ENCODE measurements around the gene SLC26A5.
"Not testable (repeated sequence)": the region's sequence is repeated elsewhere in the genome, so short reads cannot be mapped to it uniquely, and the experiment has no call there.

SLC26A5 gene

DNA sequence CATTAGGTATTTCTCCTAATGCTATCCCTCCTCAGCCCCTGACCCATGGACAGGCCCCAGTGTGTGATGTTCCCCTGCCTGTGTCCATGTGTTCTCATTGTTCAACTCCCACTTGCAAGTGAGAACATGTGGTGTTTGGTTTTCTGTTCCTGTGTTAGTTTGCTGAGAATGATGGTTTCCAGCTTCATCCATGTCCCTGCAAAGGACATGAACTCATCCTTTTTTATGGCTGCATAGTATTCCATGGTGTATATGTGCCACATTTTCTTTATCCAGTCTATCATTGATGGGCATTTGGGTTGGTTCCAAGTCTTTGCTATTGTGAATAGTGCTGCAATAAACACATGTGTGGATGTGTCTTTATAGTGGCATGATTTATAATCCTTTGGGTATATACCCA, 46.3 kb downstream of the SLC26A5 start:
- H3K4me3 ChIP-seq (ENCODE audit: low read depth, low read length); H3K27me3 ChIP-seq (ENCODE audit: insufficient read depth, low read length); H3K27ac ChIP-seq (ENCODE audit: low read depth, low read length); H3K4me1 ChIP-seq (ENCODE audit: control insufficient read depth, insufficient read depth, low read length, unreplicated experiment); H3K36me3 ChIP-seq (ENCODE audit: insufficient read depth, low read length); H2AFZ ChIP-seq (ENCODE audit: low read length, unreplicated experiment); H3K79me2 ChIP-seq (ENCODE audit: control insufficient read depth, insufficient read depth, low read length, unreplicated experiment): not testable (repeated sequence)

DNA sequence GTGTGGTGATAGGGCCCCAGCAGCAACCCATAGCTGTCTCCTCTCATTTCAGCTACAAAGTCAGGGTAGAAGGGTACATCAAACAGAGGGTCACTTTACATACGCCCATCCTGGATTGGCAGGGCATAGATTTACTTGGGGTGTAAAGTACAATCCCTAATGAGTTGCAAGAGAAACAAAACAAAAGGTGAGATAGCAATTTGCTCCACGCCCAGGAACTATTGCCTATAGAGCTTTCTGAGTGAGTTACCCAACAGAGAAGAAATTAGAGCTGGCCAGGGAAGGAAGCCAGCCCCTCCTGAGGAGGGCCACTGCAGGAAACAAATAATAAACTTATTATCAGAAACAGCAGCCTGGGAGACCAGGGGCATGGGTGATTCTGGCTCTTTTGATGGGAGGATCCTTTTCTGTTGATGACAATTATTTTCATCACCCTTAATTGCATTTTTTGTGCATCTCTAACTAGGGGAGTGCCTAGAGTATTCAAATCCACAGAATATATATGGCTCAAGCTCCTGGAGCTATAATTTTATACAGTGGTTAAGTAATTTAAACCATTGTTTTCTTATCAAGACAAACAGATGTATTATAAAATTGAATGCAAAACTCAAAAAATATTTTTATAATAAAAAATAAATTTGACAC, 47.4 kb downstream of the SLC26A5 start:
- Histone ChIP-seq H2AFZ (ENCODE audit: low read length, unreplicated experiment) (no peak overlapping the region), H3K79me2 (ENCODE audit: control insufficient read depth, insufficient read depth, low read length, unreplicated experiment) (no peaks in the 10 kb centered on the region), H3K4me3 (ENCODE audit: low read depth, low read length) (no peak overlapping the region), H3K27me3 (ENCODE audit: insufficient read depth, low read length) (no peaks in the 10 kb centered on the region), H3K36me3 (ENCODE audit: insufficient read depth, low read length) (no peaks in the 10 kb centered on the region), H3K4me1 (ENCODE audit: control insufficient read depth, insufficient read depth, low read length, unreplicated experiment) (no peaks in the 10 kb centered on the region), H3K27ac (ENCODE audit: low read depth, low read length) (no peak overlapping the region)

GRCh38 chr7:103396471-103396870, 49.5 kb downstream of the SLC26A5 start:
- Histone ChIP-seq H3K79me2 (ENCODE audit: control insufficient read depth, insufficient read depth, low read length, unreplicated experiment) (no peaks in the 10 kb centered on the region), H3K4me3 (ENCODE audit: low read depth, low read length) (no peak overlapping the region), H3K27ac (ENCODE audit: low read depth, low read length) (no peak overlapping the region), H2AFZ (ENCODE audit: low read length, unreplicated experiment) (no peak overlapping the region), H3K4me1 (ENCODE audit: control insufficient read depth, insufficient read depth, low read length, unreplicated experiment) (peaks cover 8% of the 10 kb centered on the region), H3K27me3 (ENCODE audit: insufficient read depth, low read length) (no peaks in the 10 kb centered on the region; the same call in 1 of the 2 replicates), H3K36me3 (ENCODE audit: insufficient read depth, low read length) (no peaks in the 10 kb centered on the region)

- no peaks in the 10 kb centered on the region; the same call in 1 of the 2 replicates for H3K27me3 ChIP-seq (ENCODE audit: insufficient read depth, low read length)
- no peaks in the 10 kb centered on the region for H3K36me3 ChIP-seq (ENCODE audit: insufficient read depth, low read length)
- no peaks in the 10 kb centered on the region for H3K79me2 ChIP-seq (ENCODE audit: control insufficient read depth, insufficient read depth, low read length, unreplicated experiment)
- H3K27ac ChIP-seq (ENCODE audit: low read depth, low read length) = no peak overlapping the region
- H2AFZ ChIP-seq (ENCODE audit: low read length, unreplicated experiment) = no peak overlapping the region
- H3K4me1 ChIP-seq (ENCODE audit: control insufficient read depth, insufficient read depth, low read length, unreplicated experiment) = peaks cover 10% of the 10 kb centered on the region
- H3K4me3 ChIP-seq (ENCODE audit: low read depth, low read length) = no peak overlapping the region
Observed at GRCh38 chr7:103395071-103395470, 50.9 kb downstream of the SLC26A5 start.

GRCh38 chr7:103394566-103394965, 51.4 kb downstream of the SLC26A5 start:
- H2AFZ ChIP-seq (ENCODE audit: low read length, unreplicated experiment) = no peak overlapping the region

GRCh38 chr7:103391976-103392375, 54.0 kb downstream of the SLC26A5 start:
- Histone ChIP-seq H3K36me3 (ENCODE audit: insufficient read depth, low read length) (no peaks in the 10 kb centered on the region), H3K27me3 (ENCODE audit: insufficient read depth, low read length) (no peaks in the 10 kb centered on the region; the same call in 1 of the 2 replicates), H3K4me3 (ENCODE audit: low read depth, low read length) (no peak overlapping the region), H3K4me1 (ENCODE audit: control insufficient read depth, insufficient read depth, low read length, unreplicated experiment) (peaks cover 10% of the 10 kb centered on the region), H3K27ac (ENCODE audit: low read depth, low read length) (no peak overlapping the region), H3K79me2 (ENCODE audit: control insufficient read depth, insufficient read depth, low read length, unreplicated experiment) (no peaks in the 10 kb centered on the region), H2AFZ (ENCODE audit: low read length, unreplicated experiment) (no peak overlapping the region)

More at GRCh38 chr7:103394566-103394965, 51.4 kb downstream of the SLC26A5 start:
- H3K27me3 ChIP-seq (ENCODE audit: insufficient read depth, low read length) = no peaks in the 10 kb centered on the region; the same call in 1 of the 2 replicates
- no peak overlapping the region for H3K27ac ChIP-seq (ENCODE audit: low read depth, low read length)
- no peaks in the 10 kb centered on the region for H3K36me3 ChIP-seq (ENCODE audit: insufficient read depth, low read length)
- no peaks in the 10 kb centered on the region for H3K79me2 ChIP-seq (ENCODE audit: control insufficient read depth, insufficient read depth, low read length, unreplicated experiment)
- H3K4me1 ChIP-seq (ENCODE audit: control insufficient read depth, insufficient read depth, low read length, unreplicated experiment) = peaks cover 10% of the 10 kb centered on the region
- H3K4me3 ChIP-seq (ENCODE audit: low read depth, low read length) = no peak overlapping the region

GRCh38 chr7:103391150-103391549, 54.9 kb downstream of the SLC26A5 start:
- Histone ChIP-seq H3K27ac (ENCODE audit: low read depth, low read length) (no peak overlapping the region), H3K4me1 (ENCODE audit: control insufficient read depth, insufficient read depth, low read length, unreplicated experiment) (peaks cover 10% of the 10 kb centered on the region), H3K36me3 (ENCODE audit: insufficient read depth, low read length) (no peaks in the 10 kb centered on the region), H3K4me3 (ENCODE audit: low read depth, low read length) (no peak overlapping the region), H3K79me2 (ENCODE audit: control insufficient read depth, insufficient read depth, low read length, unreplicated experiment) (no peaks in the 10 kb centered on the region), H3K27me3 (ENCODE audit: insufficient read depth, low read length) (no peaks in the 10 kb centered on the region; the same call in 1 of the 2 replicates), H2AFZ (ENCODE audit: low read length, unreplicated experiment) (no peak overlapping the region)

DNA sequence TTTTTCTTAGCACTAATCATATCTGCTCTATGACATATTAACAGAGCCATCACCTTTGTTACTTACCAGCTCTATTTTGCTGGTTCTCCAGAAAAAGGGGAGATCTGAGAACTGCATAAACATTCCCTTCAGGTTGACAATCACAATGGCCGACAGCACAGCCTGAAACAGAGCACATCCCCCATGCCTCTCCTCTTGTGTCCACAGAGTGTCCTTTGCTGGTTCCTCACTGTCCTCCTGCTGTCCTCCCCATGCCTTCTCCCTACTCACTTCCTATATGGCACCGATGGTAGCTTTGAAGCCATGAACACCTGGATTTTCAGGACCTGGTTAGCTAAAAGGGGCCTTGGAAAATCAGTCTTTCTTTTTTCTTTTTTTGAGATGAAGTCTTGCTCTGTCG, 56.7 kb downstream of the SLC26A5 start:
- Histone ChIP-seq H3K27me3 (ENCODE audit: insufficient read depth, low read length) (no peaks in the 10 kb centered on the region; the same call in 1 of the 2 replicates), H2AFZ (ENCODE audit: low read length, unreplicated experiment) (no peak overlapping the region)

DNA sequence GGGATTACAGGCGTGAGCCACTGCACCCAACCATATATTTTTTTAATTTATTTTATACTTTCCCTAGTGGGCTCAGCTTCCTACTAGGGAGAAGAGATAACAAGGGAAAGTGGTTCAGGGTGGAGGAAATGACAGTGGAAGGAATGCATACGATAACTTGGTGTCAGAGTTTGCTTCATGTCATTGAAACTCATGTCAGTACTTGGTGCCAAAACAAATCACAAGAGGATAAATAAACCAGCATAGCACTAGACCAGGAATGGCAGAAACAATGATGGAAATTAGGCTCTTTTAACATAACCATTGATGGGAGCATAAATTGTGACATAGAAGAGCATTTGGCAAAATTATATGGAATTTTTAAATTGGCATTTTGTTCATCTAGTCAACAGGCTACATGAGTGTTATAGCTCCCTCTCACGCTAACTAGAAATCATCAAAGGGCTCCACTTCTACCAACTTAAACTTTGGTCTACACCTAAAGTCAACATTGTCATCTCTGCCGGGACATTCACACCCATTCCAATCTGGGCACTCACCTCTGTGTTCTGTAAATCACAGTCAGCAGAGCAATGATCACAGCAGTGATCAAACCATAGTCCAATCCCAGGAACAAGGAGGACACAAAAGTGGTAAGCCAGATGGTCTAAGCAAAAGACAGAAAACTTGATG, 57.4 kb downstream of the SLC26A5 start:
- no peak overlapping the region for H3K27ac ChIP-seq (ENCODE audit: low read depth, low read length)
- no peak overlapping the region for H2AFZ ChIP-seq (ENCODE audit: low read length, unreplicated experiment)
- H3K27me3 ChIP-seq (ENCODE audit: insufficient read depth, low read length) = no peaks in the 10 kb centered on the region; the same call in 1 of the 2 replicates
- no peak overlapping the region for H3K4me3 ChIP-seq (ENCODE audit: low read depth, low read length)
- H3K4me1 ChIP-seq (ENCODE audit: control insufficient read depth, insufficient read depth, low read length, unreplicated experiment) = peaks cover 10% of the 10 kb centered on the region
- H3K79me2 ChIP-seq (ENCODE audit: control insufficient read depth, insufficient read depth, low read length, unreplicated experiment) = no peaks in the 10 kb centered on the region
- H3K36me3 ChIP-seq (ENCODE audit: insufficient read depth, low read length) = no peaks in the 10 kb centered on the region

More for the DNA sequence above, 56.7 kb downstream of the SLC26A5 start:
- Histone ChIP-seq H3K4me3 (ENCODE audit: low read depth, low read length) (no peak overlapping the region), H3K79me2 (ENCODE audit: control insufficient read depth, insufficient read depth, low read length, unreplicated experiment) (no peaks in the 10 kb centered on the region), H3K4me1 (ENCODE audit: control insufficient read depth, insufficient read depth, low read length, unreplicated experiment) (peaks cover 10% of the 10 kb centered on the region), H3K27ac (ENCODE audit: low read depth, low read length) (no peak overlapping the region), H3K36me3 (ENCODE audit: insufficient read depth, low read length) (no peaks in the 10 kb centered on the region)

GRCh38 chr7:103387242-103387641, 58.8 kb downstream of the SLC26A5 start:
- H3K79me2 ChIP-seq (ENCODE audit: control insufficient read depth, insufficient read depth, low read length, unreplicated experiment) = no peaks in the 10 kb centered on the region
- H3K27me3 ChIP-seq (ENCODE audit: insufficient read depth, low read length) = no peaks in the 10 kb centered on the region; the same call in 1 of the 2 replicates
- H3K4me3 ChIP-seq (ENCODE audit: low read depth, low read length) = no peak overlapping the region
- H2AFZ ChIP-seq (ENCODE audit: low read length, unreplicated experiment) = no peak overlapping the region
- no peaks in the 10 kb centered on the region for H3K36me3 ChIP-seq (ENCODE audit: insufficient read depth, low read length)
- H3K4me1 ChIP-seq (ENCODE audit: control insufficient read depth, insufficient read depth, low read length, unreplicated experiment) = peaks cover 9% of the 10 kb centered on the region
- no peak overlapping the region for H3K27ac ChIP-seq (ENCODE audit: low read depth, low read length)

DNA sequence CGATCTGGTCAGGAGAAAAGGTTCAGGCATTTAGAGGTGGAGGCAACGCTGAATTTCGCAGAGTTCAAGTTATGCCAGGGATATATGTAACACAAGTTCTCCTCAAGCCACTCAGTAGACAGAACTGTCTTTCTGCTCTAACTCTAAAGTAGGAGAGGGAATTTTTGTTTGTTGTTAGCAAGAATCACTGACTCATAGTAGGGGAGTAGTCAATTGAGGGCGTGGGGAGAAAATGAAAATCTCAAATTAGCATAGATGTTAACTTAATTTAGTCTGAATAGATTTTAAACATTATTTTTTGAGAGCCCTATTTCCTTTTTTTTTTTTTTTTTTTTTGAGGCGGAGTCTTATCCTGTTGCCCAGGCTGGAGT, 64.0 kb downstream of the SLC26A5 start:
- Histone ChIP-seq H3K79me2 (ENCODE audit: control insufficient read depth, insufficient read depth, low read length, unreplicated experiment) (no peaks in the 10 kb centered on the region), H2AFZ (ENCODE audit: low read length, unreplicated experiment) (no peak overlapping the region), H3K27me3 (ENCODE audit: insufficient read depth, low read length) (no peaks in the 10 kb centered on the region), H3K4me1 (ENCODE audit: control insufficient read depth, insufficient read depth, low read length, unreplicated experiment) (peaks cover 6% of the 10 kb centered on the region), H3K4me3 (ENCODE audit: low read depth, low read length) (no peak overlapping the region), H3K36me3 (ENCODE audit: insufficient read depth, low read length) (no peaks in the 10 kb centered on the region), H3K27ac (ENCODE audit: low read depth, low read length) (no peak overlapping the region)
